Measurements from ENCODE around the gene GRIK3.

GRIK3 gene

DNA sequence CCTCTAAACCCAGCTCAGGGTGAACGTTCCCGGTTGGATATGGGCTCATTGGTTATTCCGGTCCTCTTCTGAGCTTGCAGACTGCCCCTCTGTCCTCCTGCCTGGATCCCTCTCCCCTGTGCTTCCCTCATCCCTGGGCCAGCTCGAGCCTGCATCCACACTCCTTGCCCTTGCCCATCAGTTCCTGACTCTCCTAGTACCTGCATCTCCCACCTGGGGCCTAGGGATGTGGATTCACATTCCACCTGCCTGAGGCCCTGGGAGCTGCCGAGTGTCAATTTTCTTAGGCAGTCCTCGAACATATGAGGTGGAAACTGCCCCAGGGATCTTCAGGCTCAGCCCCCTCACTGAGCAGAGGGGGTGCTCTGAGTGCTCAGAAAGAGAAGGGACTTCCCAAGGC lies 252.2 kb downstream of the GRIK3 start:
- ChIA-PET CTCF (interaction anchor here (0.7 to 1.6 kb wide), 3 partner anchors 81 to 173 kb away, joined by 3 to 7 read pairs (median 4); no protein-coding TSS in a partner anchor), POLR2A (interaction anchor here (0.8 kb wide), 1 partner anchor 24 kb away, joined by 7 read pairs; no protein-coding TSS in a partner anchor)
- Histone ChIP-seq H3K27ac (ENCODE audit: extremely low read depth, low read depth, low read length) (no peak overlapping the region), H3K4me1 (ENCODE audit: control insufficient read depth, insufficient read depth, low read length) (no peaks in the 10 kb centered on the region), H3K9me3 (ENCODE audit: control insufficient read depth, insufficient read depth, low read depth, low read length) (no peaks in the 10 kb centered on the region), H3K36me3 (ENCODE audit: control insufficient read depth in 2 of 2, insufficient read depth in 1 of 2, low read length in 2 of 2) (no peaks in the 10 kb centered on the region), H3K4me3 (ENCODE audit: low read depth, low read length) (no peak overlapping the region)
- TF ChIP-seq ZSCAN16 (tag by site-specific recombination; IDR thresholded peaks at IDR 0.05) = no peak
- no peak for TF ChIP-seq ZNF623 (tag by site-specific recombination; IDR thresholded peaks at IDR 0.05)
- TF ChIP-seq, protein P1, sequence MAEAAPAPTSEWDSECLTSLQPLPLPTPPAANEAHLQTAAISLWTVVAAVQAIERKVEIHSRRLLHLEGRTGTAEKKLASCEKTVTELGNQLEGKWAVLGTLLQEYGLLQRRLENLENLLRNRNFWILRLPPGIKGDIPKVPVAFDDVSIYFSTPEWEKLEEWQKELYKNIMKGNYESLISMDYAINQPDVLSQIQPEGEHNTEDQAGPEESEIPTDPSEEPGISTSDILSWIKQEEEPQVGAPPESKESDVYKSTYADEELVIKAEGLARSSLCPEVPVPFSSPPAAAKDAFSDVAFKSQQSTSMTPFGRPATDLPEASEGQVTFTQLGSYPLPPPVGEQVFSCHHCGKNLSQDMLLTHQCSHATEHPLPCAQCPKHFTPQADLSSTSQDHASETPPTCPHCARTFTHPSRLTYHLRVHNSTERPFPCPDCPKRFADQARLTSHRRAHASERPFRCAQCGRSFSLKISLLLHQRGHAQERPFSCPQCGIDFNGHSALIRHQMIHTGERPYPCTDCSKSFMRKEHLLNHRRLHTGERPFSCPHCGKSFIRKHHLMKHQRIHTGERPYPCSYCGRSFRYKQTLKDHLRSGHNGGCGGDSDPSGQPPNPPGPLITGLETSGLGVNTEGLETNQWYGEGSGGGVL (tag by site-specific recombination; IDR thresholded peaks at IDR 0.05) = no peak
- TF ChIP-seq, protein P2, sequence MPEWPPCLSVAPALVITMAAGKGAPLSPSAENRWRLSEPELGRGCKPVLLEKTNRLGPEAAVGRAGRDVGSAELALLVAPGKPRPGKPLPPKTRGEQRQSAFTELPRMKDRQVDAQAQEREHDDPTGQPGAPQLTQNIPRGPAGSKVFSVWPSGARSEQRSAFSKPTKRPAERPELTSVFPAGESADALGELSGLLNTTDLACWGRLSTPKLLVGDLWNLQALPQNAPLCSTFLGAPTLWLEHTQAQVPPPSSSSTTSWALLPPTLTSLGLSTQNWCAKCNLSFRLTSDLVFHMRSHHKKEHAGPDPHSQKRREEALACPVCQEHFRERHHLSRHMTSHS (tag by site-specific recombination; IDR thresholded peaks at IDR 0.05) = no peak
- TF ChIP-seq PRDM1 (tag by site-specific recombination; IDR thresholded peaks at IDR 0.05) = no peak
- TF ChIP-seq, protein P3, sequence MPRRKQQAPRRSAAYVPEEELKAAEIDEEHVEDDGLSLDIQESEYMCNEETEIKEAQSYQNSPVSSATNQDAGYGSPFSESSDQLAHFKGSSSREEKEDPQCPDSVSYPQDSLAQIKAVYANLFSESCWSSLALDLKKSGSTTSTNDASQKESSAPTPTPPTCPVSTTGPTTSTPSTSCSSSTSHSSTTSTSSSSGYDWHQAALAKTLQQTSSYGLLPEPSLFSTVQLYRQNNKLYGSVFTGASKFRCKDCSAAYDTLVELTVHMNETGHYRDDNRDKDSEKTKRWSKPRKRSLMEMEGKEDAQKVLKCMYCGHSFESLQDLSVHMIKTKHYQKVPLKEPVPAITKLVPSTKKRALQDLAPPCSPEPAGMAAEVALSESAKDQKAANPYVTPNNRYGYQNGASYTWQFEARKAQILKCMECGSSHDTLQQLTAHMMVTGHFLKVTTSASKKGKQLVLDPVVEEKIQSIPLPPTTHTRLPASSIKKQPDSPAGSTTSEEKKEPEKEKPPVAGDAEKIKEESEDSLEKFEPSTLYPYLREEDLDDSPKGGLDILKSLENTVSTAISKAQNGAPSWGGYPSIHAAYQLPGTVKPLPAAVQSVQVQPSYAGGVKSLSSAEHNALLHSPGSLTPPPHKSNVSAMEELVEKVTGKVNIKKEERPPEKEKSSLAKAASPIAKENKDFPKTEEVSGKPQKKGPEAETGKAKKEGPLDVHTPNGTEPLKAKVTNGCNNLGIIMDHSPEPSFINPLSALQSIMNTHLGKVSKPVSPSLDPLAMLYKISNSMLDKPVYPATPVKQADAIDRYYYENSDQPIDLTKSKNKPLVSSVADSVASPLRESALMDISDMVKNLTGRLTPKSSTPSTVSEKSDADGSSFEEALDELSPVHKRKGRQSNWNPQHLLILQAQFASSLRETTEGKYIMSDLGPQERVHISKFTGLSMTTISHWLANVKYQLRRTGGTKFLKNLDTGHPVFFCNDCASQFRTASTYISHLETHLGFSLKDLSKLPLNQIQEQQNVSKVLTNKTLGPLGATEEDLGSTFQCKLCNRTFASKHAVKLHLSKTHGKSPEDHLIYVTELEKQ (tag by site-specific recombination; IDR thresholded peaks at IDR 0.05; ENCODE audit: borderline replicate concordance) = no peak
- TF ChIP-seq, protein P4, sequence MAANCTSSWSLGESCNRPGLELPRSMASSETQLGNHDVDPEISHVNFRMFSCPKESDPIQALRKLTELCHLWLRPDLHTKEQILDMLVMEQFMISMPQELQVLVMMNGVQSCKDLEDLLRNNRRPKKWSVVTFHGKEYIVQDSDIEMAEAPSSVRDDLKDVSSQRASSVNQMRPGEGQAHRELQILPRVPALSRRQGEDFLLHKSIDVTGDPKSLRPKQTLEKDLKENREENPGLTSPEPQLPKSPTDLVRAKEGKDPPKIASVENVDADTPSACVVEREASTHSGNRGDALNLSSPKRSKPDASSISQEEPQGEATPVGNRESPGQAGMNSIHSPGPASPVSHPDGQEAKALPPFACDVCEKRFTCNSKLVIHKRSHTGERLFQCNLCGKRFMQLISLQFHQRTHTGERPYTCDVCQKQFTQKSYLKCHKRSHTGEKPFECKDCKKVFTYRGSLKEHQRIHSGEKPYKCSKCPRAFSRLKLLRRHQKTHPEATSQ (tag by site-specific recombination; IDR thresholded peaks at IDR 0.05) = no peak
- TF ChIP-seq HOXD13 (CRISPR knock-in tag; IDR thresholded peaks at IDR 0.05; ENCODE audit: borderline replicate concordance) = no peak
- no peak for TF ChIP-seq MYNN (tag by site-specific recombination; IDR thresholded peaks at IDR 0.05; ENCODE audit: borderline replicate concordance)
- TF ChIP-seq MZF1 (tag by site-specific recombination; IDR thresholded peaks at IDR 0.05; ENCODE audit: borderline replicate concordance) = no peak

DNA sequence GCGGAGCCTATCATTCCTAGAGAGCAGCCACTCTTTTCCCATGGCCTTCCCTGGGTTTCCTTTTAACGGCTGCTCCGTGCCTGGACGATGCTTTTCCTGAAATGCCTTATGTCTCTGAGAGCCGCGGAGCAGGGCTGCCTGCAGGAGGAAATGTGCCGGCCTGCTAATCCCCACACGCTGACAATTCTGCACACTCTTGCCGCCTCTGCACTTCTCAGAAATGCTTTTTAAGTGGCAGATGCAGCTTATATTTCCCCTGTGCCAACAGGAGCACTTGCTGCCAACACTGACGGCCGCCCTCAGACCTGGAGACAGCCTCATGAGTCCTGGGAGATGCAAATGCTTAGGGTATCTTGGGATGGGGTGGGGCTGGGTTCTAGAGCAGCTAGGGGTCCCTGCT lies 253.2 kb downstream of the GRIK3 start:
- no peaks in the 10 kb centered on the region for H3K36me3 ChIP-seq (ENCODE audit: control insufficient read depth in 2 of 2, insufficient read depth in 1 of 2, low read length in 2 of 2)
- POLR2A ChIA-PET = no interaction called here
- CTCF ChIA-PET = interaction anchor here (0.6 kb wide), 1 partner anchor 50 kb away, joined by 3 read pairs; no protein-coding TSS in a partner anchor
- no peaks in the 10 kb centered on the region for H3K9me3 ChIP-seq (ENCODE audit: control insufficient read depth, insufficient read depth, low read depth, low read length)
- no peaks in the 10 kb centered on the region for H3K4me1 ChIP-seq (ENCODE audit: control insufficient read depth, insufficient read depth, low read length)
- no peak overlapping the region for H3K27ac ChIP-seq (ENCODE audit: extremely low read depth, low read depth, low read length)
- no peak overlapping the region for H3K4me3 ChIP-seq (ENCODE audit: low read depth, low read length)
- TF ChIP-seq, protein P5, sequence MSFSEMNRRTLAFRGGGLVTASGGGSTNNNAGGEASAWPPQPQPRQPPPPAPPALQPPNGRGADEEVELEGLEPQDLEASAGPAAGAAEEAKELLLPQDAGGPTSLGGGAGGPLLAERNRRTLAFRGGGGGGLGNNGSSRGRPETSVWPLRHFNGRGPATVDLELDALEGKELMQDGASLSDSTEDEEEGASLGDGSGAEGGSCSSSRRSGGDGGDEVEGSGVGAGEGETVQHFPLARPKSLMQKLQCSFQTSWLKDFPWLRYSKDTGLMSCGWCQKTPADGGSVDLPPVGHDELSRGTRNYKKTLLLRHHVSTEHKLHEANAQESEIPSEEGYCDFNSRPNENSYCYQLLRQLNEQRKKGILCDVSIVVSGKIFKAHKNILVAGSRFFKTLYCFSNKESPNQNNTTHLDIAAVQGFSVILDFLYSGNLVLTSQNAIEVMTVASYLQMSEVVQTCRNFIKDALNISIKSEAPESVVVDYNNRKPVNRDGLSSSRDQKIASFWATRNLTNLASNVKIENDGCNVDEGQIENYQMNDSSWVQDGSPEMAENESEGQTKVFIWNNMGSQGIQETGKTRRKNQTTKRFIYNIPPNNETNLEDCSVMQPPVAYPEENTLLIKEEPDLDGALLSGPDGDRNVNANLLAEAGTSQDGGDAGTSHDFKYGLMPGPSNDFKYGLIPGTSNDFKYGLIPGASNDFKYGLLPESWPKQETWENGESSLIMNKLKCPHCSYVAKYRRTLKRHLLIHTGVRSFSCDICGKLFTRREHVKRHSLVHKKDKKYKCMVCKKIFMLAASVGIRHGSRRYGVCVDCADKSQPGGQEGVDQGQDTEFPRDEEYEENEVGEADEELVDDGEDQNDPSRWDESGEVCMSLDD (tag by site-specific recombination; IDR thresholded peaks at IDR 0.05) = no peak
- TF ChIP-seq ZNF521 (tag by site-specific recombination; IDR thresholded peaks at IDR 0.05) (no peak), SP7 (tag by site-specific recombination; IDR thresholded peaks at IDR 0.05) (no peak), GLIS2 (tag by site-specific recombination; IDR thresholded peaks at IDR 0.05) (no peak), ZNF791 (tag by site-specific recombination; IDR thresholded peaks at IDR 0.05) (no peak), ZNF677 (tag by site-specific recombination; IDR thresholded peaks at IDR 0.05) (no peak), SP3 (tag by site-specific recombination; IDR thresholded peaks at IDR 0.05) (no peak), KLF10 (tag by site-specific recombination; IDR thresholded peaks at IDR 0.05) (no peak), ZNF169 (tag by site-specific recombination; IDR thresholded peaks at IDR 0.05) (no peak), ZNF221 (tag by site-specific recombination; IDR thresholded peaks at IDR 0.05; ENCODE audit: borderline replicate concordance) (no peak)
- TF ChIP-seq, protein P6, sequence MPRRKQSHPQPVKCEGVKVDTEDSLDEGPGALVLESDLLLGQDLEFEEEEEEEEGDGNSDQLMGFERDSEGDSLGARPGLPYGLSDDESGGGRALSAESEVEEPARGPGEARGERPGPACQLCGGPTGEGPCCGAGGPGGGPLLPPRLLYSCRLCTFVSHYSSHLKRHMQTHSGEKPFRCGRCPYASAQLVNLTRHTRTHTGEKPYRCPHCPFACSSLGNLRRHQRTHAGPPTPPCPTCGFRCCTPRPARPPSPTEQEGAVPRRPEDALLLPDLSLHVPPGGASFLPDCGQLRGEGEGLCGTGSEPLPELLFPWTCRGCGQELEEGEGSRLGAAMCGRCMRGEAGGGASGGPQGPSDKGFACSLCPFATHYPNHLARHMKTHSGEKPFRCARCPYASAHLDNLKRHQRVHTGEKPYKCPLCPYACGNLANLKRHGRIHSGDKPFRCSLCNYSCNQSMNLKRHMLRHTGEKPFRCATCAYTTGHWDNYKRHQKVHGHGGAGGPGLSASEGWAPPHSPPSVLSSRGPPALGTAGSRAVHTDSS (tag by site-specific recombination; IDR thresholded peaks at IDR 0.05) = no peak
